PC-3 (cell line): ENCODE measurements around the gene MOB1B. TPM values are rescaled to one million over a fixed set of nuclear protein-coding genes. Genes with fewer than 3 reads are reported as not detected.

ENCODE experiments used
- ATAC-seq: fragments of 200-7000 bp; cut with Tn5 transposase; 2 replicates; pipeline ENCODE4 v1.9.1; 2020; ENCODE audit warnings: mild to moderate bottlenecking, moderate library complexity
- BruUV-seq: library from RNA; stranded (reverse); fragments of 400-500 nt; replicated peaks from 2 replicates; lab custom pipeline; 2021; lab: Mats Ljungman, UMichigan
- CTCF ChIA-PET: fragments of 300-600 bp; sonication (Branson Sonifier 250); formaldehyde crosslinking; loops from one replicate; lab custom pipeline; 2022; ENCODE audit warnings: antibody characterized with exemption; lab: Charles Lee
- POLR2A ChIA-PET: fragments of 300-600 bp; sonication (Branson Sonifier 250); formaldehyde crosslinking; loops from one replicate; lab custom pipeline; 2022; ENCODE audit warnings: antibody characterized with exemption; ENCODE audit not compliant: unreplicated experiment; lab: Charles Lee
- DNase-seq: peaks from one replicate; pipeline ENCODE4 v3.0.0-alpha.2; 2015
- H2AFZ ChIP-seq: fragments of 300-600 bp; sonication (generic); 2 replicates; pipeline ENCODE4 v1.6.0; 2016; ENCODE audit warnings: antibody characterized with exemption, low read length
- H3F3A ChIP-seq: fragments of 300-600 bp; sonication (generic); one replicate; pipeline ENCODE4 v1.6.0; 2017; ENCODE audit warnings: antibody characterized with exemption, low read length, control low read depth, mild to moderate bottlenecking; ENCODE audit not compliant: unreplicated experiment
- H3K27ac ChIP-seq: fragments of 300-600 bp; sonication (generic); 2 replicates; pipeline ENCODE4 v1.5.1; 2016; ENCODE audit warnings: mild to moderate bottlenecking, low read length
- H3K27me3 ChIP-seq: fragments of 300-600 bp; sonication (generic); 2 replicates; pipeline ENCODE4 v1.6.1; 2016; ENCODE audit warnings: low read length, mixed read lengths
- H3K36me3 ChIP-seq: fragments of 300-600 bp; sonication (generic); 2 replicates; pipeline ENCODE4 v1.6.1; 2016; ENCODE audit warnings: low read depth, mixed run types, low read length, mixed read lengths
- H3K4me1 ChIP-seq: fragments of 300-600 bp; sonication (generic); 2 replicates; pipeline ENCODE4 v1.5.1; 2016; ENCODE audit warnings: low read length; ENCODE audit not compliant: insufficient read depth
- H3K4me2 ChIP-seq: fragments of 300-600 bp; sonication (generic); 2 replicates; pipeline ENCODE4 v1.6.0; 2016; ENCODE audit warnings: low read length
- H3K4me3 ChIP-seq: fragments of 300-600 bp; sonication (generic); 2 replicates; pipeline ENCODE4 v1.5.1; 2016; ENCODE audit warnings: mild to moderate bottlenecking, low read length, mixed read lengths
- H3K79me2 ChIP-seq: fragments of 300-600 bp; sonication (generic); 2 replicates; pipeline ENCODE4 v1.6.1; 2017; ENCODE audit warnings: low read length, mixed read lengths
- H3K9ac ChIP-seq: fragments of 300-600 bp; sonication (generic); 2 replicates; pipeline ENCODE4 v1.6.0; 2016; ENCODE audit warnings: mild to moderate bottlenecking, low read length
- H3K9me2 ChIP-seq: fragments of 300-600 bp; sonication (generic); replicated peaks from 2 replicates; pipeline ENCODE4 v1.6.1; 2016; ENCODE audit warnings: mixed run types, low read length, mixed read lengths
- H3K9me3 ChIP-seq: fragments of 300-600 bp; sonication (generic); 2 replicates; pipeline ENCODE4 v1.6.1; 2016; ENCODE audit warnings: low read length, mixed read lengths
- H4K20me1 ChIP-seq: fragments of 300-600 bp; sonication (generic); 2 replicates; pipeline ENCODE4 v1.6.1; 2016; ENCODE audit warnings: low read length, mixed read lengths
- CTCF ChIP-seq: fragments of 300-600 bp; sonication (generic); conservative IDR thresholded peaks from 2 replicates; pipeline ENCODE4 v1.5.1; 2017; ENCODE audit warnings: antibody characterized with exemption, low read depth, mild to moderate bottlenecking, low read length
- EZH2 ChIP-seq: fragments of 300-600 bp; sonication (generic); IDR thresholded peaks from one replicate; pipeline ENCODE4 v1.6.1; 2017; ENCODE audit warnings: antibody characterized with exemption, mild to moderate bottlenecking, low read length; ENCODE audit not compliant: unreplicated experiment
- EZH2phosphoT487 ChIP-seq: fragments of 300-600 bp; sonication (generic); IDR thresholded peaks from 2 replicates; pipeline ENCODE4 v1.6.1; 2018; ENCODE audit warnings: mild to moderate bottlenecking, antibody characterized with exemption, low read length, borderline replicate concordance
- intact Hi-C: fragments of 100-400 bp; cut with micrococcal nuclease; formaldehyde crosslinking; loops from 2 replicates; pipeline ENCODE4 v1.9.0; 2023
- total RNA-seq: library from RNA; depleted of rRNA; stranded (reverse); fragments of >200 nt; gene quantifications from 2 replicates; pipeline ENCODE4 v1.2.3, GENCODE V29; 2014

Gene MOB1B
- total RNA-seq, 1 experiment from 2014 or later: 11.4 TPM

DNA sequence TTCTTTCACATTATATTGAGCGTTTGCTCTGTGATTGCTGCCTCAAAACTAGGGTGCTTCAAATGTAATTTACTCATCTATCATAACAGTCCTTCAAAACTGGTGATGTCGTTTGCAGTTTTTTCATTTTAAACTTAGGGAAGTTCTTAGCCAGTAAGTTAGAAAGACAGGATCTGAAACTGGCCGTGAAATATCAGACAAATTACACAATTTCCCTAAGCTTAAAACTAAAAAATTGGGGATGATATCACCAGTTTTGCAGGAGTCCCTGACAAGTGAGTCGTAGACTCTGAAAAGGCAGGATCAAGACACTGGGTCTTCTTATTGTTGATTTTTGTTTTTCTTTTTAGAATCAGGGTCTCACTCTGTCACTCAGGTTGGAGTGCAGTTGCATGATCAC lies 44.8 kb downstream of the MOB1B start:
- no peaks in the 10 kb centered on the region; the same call in 1 of the 2 replicates for H3K4me1 ChIP-seq
- POLR2A ChIA-PET: no interaction called here
- intact Hi-C loops: no loop called here
- BruUV-seq: no TSS peak
- H3K9me2 ChIP-seq: no peaks in the 10 kb centered on the region
- no peak overlapping the region for H3K4me3 ChIP-seq
- H3K27me3 ChIP-seq: no peaks in the 10 kb centered on the region
- H3K9me3 ChIP-seq: no peaks in the 10 kb centered on the region
- no peaks in the 10 kb centered on the region for H4K20me1 ChIP-seq
- CTCF ChIA-PET: no interaction called here
- no peaks in the 10 kb centered on the region for H3K36me3 ChIP-seq
- no peak overlapping the region for H3K27ac ChIP-seq
- H3K79me2 ChIP-seq: peaks cover 19% of the 10 kb centered on the region; the same call in 1 of the 2 replicates
- no peak overlapping the region for H2AFZ ChIP-seq
- H3K4me2 ChIP-seq: no peak overlapping the region
- TF ChIP-seq EZH2 (no peak), EZH2phosphoT487 (no peak), CTCF (no peak)
- no peaks in the 10 kb centered on the region for H3F3A ChIP-seq
- H3K9ac ChIP-seq: no peak overlapping the region
- no peak for ATAC-seq
- DNase-seq: no peak

DNA sequence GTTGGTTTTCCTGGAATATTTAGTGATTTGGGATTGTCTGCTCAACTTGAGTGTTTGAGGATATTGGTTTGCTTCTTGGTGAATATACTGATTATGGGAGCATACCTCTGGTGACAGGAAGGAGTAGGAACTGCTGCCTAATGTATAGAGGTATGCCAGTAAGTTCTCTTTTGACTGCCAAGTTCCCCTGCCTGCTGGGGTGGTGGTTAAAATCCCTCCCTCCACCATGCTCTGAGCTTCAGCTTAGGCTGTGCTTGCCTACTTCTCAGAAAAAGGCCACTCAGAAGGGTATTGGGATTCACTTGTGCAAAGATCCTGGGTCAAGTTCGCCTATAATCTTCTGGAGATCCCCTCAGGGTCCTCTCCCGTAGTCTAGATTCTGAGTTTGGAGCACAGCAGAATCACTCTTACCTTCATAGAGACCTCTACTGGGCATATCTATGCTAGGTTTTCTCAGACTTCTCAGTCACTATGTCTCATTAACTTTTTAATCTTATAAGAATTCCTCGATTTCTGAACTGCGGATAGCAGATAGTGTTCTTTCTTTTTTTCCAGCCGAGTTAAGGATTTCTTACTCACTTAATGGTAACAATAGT lies 46.6 kb downstream of the MOB1B start:
- BruUV-seq: no TSS peak
- ChIA-PET CTCF (no interaction called here), POLR2A (no interaction called here)
- H4K20me1 ChIP-seq: no peaks in the 10 kb centered on the region
- peaks cover 19% of the 10 kb centered on the region; the same call in 1 of the 2 replicates for H3K79me2 ChIP-seq
- no peak overlapping the region for H2AFZ ChIP-seq
- peak; percentile 14 for DNase-seq
- no peak overlapping the region for H3K4me2 ChIP-seq
- no peaks in the 10 kb centered on the region for H3K9me2 ChIP-seq
- no peaks in the 10 kb centered on the region for H3K9me3 ChIP-seq
- H3K9ac ChIP-seq: no peak overlapping the region
- ATAC-seq: peak; percentile 35; the same call in 1 of the 2 replicates
- TF ChIP-seq EZH2 (no peak), CTCF (peak; percentile 49)
- no peaks in the 10 kb centered on the region for H3K27me3 ChIP-seq
- no peaks in the 10 kb centered on the region for H3K36me3 ChIP-seq
- intact Hi-C loops: no loop called here
- no peaks in the 10 kb centered on the region for H3F3A ChIP-seq
- no peaks in the 10 kb centered on the region; the same call in 1 of the 2 replicates for H3K4me1 ChIP-seq
- no peak overlapping the region for H3K4me3 ChIP-seq
- no peak overlapping the region for H3K27ac ChIP-seq

DNA sequence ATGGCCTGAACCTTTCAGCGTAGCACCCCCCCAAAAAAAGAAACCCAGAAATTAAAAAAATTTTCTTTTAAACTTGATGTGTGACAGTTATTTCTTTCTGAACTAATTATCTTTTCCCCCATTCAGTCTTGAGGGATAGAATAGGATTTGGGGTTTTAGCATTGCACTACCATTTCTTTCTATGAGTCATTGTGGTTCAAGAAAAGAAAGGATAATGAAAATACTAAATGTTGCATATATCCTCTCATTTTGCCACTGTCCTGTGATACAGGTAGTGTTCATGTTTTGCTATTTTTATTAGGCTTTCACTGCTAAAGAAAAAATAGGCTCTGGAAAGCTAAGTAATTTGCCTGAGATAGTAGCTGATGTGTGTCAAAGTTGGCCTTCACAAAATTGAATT lies 51.9 kb downstream of the MOB1B start:
- TF ChIP-seq CTCF (no peak), EZH2phosphoT487 (no peak), EZH2 (no peak)
- H3K9ac ChIP-seq: no peak overlapping the region
- no peaks in the 10 kb centered on the region for H3K9me3 ChIP-seq
- CTCF ChIA-PET: no interaction called here
- ATAC-seq (no peak), DNase-seq (no peak)
- no peak overlapping the region for H2AFZ ChIP-seq
- intact Hi-C loops: no loop called here
- no peaks in the 10 kb centered on the region for H3F3A ChIP-seq
- no peaks in the 10 kb centered on the region for H3K36me3 ChIP-seq
- H3K4me3 ChIP-seq: no peak overlapping the region
- POLR2A ChIA-PET: no interaction called here
- H3K4me2 ChIP-seq: no peak overlapping the region
- H3K27me3 ChIP-seq: no peaks in the 10 kb centered on the region
- BruUV-seq: no TSS peak
- H4K20me1 ChIP-seq: no peaks in the 10 kb centered on the region
- no peaks in the 10 kb centered on the region for H3K4me1 ChIP-seq
- no peaks in the 10 kb centered on the region for H3K9me2 ChIP-seq
- H3K27ac ChIP-seq: no peak overlapping the region
- H3K79me2 ChIP-seq: peaks cover 9% of the 10 kb centered on the region
